GM12878 (cell line): ENCODE results near the gene KLK6. TPM values are rescaled to one million over a fixed set of nuclear protein-coding genes. Genes with fewer than 3 reads are reported as not detected.

ENCODE experiments used
- ATF7 ChIP-seq: fragments of 450-650 bp; IDR thresholded peaks from 2 replicates; pipeline ENCODE4 v1.6.1; 2016; ENCODE audit warnings: low read depth, mild to moderate bottlenecking
- CEBPZ ChIP-seq: fragments of 150-350 bp; IDR thresholded peaks from 2 replicates; pipeline ENCODE4 v1.6.1; 2016; ENCODE audit warnings: low read depth, low read length
- CHD2 ChIP-seq: IDR thresholded peaks from 2 replicates; pipeline ENCODE4 v1.6.1; 2011; ENCODE audit warnings: low read depth, low read length, improper control_type of control experiment, borderline replicate concordance
- ETV6 ChIP-seq, 2 experiments: fragments of 450-650 bp in 1 of 2; IDR thresholded peaks in 1 of 2; conservative IDR thresholded peaks in 1 of 2; 2 replicates each; pipeline ENCODE4 v1.6.1; 2014; ENCODE audit warnings: antibody characterized with exemption in 1 of 2, borderline replicate concordance in 1 of 2, low read depth in 1 of 2, mild to moderate bottlenecking in 1 of 2, moderate library complexity in 1 of 2
- NR2F1 ChIP-seq: fragments of 450-650 bp; conservative IDR thresholded peaks from 2 replicates; pipeline ENCODE4 v1.6.1; 2017; ENCODE audit warnings: mild to moderate bottlenecking
- POLR2AphosphoS5 ChIP-seq: IDR thresholded peaks from 2 replicates; pipeline ENCODE4 v1.6.1; 2011; ENCODE audit warnings: mild to moderate bottlenecking, low read length, inconsistent platforms
- RBBP5 ChIP-seq: fragments of 200-600 bp; sonication (generic); conservative IDR thresholded peaks from 2 replicates; pipeline ENCODE4 v1.6.1; 2016
- SKIL ChIP-seq: fragments of 450-650 bp; IDR thresholded peaks from 2 replicates; pipeline ENCODE4 v1.6.1; 2017; ENCODE audit warnings: mild to moderate bottlenecking, low read depth, inconsistent platforms; ENCODE audit not compliant: poor library complexity, severe bottlenecking
- ZBED1 ChIP-seq: IDR thresholded peaks from 2 replicates; pipeline ENCODE4 v1.6.1; 2016; ENCODE audit warnings: borderline replicate concordance
- ZNF217 ChIP-seq: fragments of 450-650 bp; IDR thresholded peaks from 2 replicates; pipeline ENCODE4 v1.6.1; 2017; ENCODE audit warnings: antibody characterized with exemption, mild to moderate bottlenecking
- ZNF622 ChIP-seq: fragments of 450-650 bp; IDR thresholded peaks from 2 replicates; pipeline ENCODE4 v1.6.1; 2017; ENCODE audit warnings: mild to moderate bottlenecking, inconsistent platforms
- polyA plus RNA-seq, 11 experiments: library from polyadenylated mRNA; depleted of rRNA in 4 of 11; unstranded in 6 of 11; stranded (reverse) in 5 of 11; fragments of >200 nt; fragmentation: Nextera tagmentation in 4 of 11; fragmentation: Illumina TruSeq in 1 of 11; extraction: Ambion mirVana in 4 of 11; extraction: Trizol in 1 of 11; gene quantifications; 1 replicate in 1 of 11; 2 replicates in 10 of 11; pipeline versions ENCODE4 v1.2.1 to v1.2.3, GENCODE V29; 2011 to 2016; ENCODE audit warnings: inconsistent platforms in 2 of 11, missing spikeins in 2 of 11, low read depth in 1 of 11
- total RNA-seq, 4 experiments: library from RNA; depleted of rRNA in 3 of 4; stranded (reverse); fragments of >200 nt in 3 of 4; fragmentation: Illumina TruSeq in 1 of 4; extraction: Trizol in 1 of 4; gene quantifications; 2 replicates each; pipeline versions ENCODE4 v1.2.1 to v1.2.3, GENCODE V29; 2013 to 2021

KLK6 gene
- total and polyA plus RNA-seq, 10 of the 15 experiments (the other 5 are each of a cell fraction or from before 2014, with no cell fraction given), result not detected

- TF ChIP-seq CEBPZ (no peak), NR2F1 (no peak), RBBP5 (no peak), POLR2AphosphoS5 (no peak), ZNF622 (no peak), SKIL (no peak), ATF7 (no peak), ETV6 (conservative IDR thresholded peaks at IDR 0.05 in 1 of 2, IDR thresholded peaks at IDR 0.05 in 1 of 2; ENCODE audit: borderline replicate concordance in 1 of 2, low read depth in 1 of 2) (no peak), ZBED1 (no peak), CHD2 (no peak), ZNF217 (no peak)
Observed at GRCh38 chr19:51002542-51003311, 33.3 kb upstream of the KLK6 start (continued).
